CD4-positive, alpha-beta T cell treated with Interleukin-17A for 1 hour (primary cell): Measurements from ENCODE around the gene ST7.
"Not testable (repeated sequence)": the region's sequence is repeated elsewhere in the genome, so short reads cannot be mapped to it uniquely, and the experiment has no call there.

Experiments
- DNase-seq: peaks from one replicate; pipeline ENCODE4 v3.0.0-alpha.2; 2020

Gene ST7

DNA sequence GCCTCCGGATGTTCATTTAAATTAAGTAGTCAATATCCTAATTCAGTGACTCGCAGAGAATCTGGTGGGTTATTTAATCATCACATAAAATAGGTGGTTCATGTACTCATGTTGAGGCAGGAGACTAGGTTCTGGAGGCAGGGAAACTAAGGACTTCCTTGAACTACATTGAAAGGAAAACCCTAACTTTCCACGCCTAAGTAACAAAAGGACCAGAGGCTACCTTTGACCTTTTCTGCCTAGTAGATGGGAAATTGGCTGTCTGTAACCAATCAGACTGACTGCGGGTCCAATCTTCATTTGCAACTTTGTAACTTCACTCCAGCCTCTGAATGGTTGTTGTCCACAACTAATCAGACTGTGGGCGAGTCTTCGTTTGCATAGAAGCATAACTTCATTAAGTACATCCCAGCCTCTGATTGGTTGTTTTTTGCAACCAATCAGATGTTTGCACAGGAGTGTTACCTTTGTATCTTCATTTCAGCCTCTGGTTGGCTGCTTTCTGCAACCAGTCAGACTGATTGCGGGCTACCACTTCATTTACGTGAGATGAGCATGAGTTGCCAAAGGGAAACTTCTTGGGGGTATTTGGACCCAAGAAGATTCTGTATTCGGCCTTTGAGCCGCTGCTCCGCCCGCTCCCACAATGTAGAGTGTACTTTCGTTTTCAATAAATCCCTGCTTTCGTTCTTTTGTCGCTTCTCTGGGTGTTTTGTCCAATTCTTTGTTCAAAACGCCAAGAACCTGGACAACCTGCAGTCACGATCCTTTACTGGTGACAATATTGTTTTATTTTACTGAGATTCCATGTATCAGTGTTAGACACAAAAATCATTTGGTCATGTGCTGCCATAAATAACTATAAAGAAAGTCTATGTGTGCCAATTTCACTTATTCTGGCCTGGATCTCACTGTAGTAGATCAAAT is 1.7 kb upstream of the ST7 start:
- no peak for DNase-seq

DNA sequence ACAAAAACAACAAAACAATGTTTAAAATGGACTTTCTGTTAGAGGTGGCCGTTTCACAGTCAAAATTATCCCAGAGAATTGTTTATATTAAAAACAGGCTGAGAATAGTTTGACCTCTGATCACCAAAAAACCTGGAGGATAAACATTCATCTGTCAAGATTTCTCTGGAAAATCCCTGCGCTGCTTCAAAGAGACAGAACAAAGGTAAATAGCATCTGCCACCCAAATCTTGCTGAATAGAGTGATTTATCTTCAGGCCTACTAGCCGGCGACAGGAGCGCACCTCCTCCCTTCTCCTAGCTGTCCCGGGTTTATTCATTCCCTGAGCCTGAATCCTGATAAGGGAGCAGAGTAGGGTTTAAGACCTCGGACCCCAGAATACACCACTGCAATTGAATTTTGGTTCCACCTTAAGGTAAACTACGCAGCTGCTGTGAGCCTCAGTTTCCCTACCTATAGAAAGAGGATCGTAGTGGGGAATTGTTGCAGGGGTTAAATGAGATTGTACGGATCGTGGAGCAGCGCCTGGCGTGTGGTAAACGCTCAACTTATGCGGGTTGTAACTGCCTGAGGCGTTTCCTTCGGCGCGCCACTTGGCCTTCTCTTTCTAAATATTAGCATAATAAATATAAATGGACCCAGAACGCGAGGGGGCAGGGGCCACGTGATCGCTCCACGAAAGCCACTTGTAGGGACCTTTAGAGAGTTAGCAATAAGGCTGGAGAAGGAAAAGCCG is 498 bp upstream of the ST7 start:
- no peak for DNase-seq

- peak; percentile 31 for DNase-seq
These were observed 871 bp downstream of the ST7 start for GRCh38 chr7:116953906-116954838.

GRCh38 chr7:116955340-116955739 is 2.0 kb downstream of the ST7 start:
- DNase-seq = no peak

DNA sequence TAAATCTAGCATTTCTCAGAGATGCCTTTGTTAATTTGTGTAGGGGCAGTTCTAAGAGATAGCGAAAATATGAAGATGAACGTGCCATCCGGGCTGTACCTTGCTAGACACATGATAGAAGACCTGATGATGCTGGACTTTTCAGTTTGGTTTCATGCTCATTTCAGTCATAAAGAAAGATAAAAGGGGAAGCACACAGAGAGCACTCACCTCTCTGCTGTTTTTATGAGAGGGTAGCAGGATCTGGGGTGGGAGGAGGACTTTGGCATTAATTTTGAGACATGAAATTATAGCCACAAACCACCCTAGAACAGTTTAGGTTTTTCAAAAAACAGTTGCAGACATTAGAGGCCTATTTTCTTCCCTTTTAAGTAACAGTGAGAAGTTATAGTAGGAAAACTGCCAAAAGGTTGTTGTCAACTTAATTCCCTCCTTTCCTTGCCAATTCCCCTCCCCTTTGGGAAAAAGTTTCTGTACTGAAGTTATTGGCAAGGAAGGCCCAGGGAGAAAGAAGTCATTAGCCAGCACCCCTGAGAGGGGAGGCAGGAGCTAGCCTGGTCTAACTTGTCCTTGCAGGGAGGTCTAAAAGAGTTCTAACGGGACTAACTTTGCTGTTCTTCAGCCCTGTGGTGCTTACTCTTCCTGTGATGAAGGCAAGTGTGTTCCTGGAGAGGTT is 2.6 kb downstream of the ST7 start:
- DNase-seq = no peak

DNA sequence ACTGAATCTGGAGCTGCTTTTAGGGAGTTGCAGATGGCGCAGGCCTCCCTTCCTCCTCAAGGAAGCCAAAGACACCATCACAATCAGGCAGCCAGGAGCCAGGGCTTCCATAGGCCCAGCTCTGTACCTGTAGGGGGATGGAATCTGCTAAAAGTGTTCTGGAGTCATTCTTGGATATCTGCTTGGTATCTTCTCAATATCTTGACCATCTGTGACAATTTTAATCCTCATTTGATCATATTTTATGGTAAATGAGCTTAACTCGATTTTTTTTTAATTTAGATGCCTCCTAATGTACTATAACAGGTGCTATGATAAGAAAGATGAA is 3.1 kb downstream of the ST7 start:
- DNase-seq = no peak

- DNase-seq = no peak
These were observed 4.6 kb downstream of the ST7 start for GRCh38 chr7:116957874-116958273.

GRCh38 chr7:116961966-116962673 is 8.8 kb downstream of the ST7 start:
- peak; percentile 42 for DNase-seq

GRCh38 chr7:116963234-116963633 is 9.9 kb downstream of the ST7 start:
- DNase-seq = no peak

DNA sequence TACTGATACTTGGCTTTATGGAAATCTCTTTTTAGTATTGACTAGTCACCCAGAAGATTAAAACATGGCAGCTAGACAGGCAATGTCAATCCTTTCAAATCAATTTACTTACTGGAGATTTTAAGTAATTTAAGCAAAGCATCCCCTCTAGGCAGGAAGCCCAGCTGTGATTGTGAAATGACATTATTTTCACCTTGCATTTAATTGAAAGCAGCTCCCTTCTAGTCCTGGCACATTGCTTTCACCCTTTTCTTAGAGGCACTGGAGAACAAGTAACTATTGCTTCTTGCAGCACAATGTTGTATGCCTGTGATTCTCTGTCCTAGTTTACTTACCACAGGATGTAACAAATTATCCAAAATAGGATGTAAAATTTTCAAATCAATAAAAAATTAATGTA is 13.3 kb downstream of the ST7 start:
- DNase-seq = no peak

DNA sequence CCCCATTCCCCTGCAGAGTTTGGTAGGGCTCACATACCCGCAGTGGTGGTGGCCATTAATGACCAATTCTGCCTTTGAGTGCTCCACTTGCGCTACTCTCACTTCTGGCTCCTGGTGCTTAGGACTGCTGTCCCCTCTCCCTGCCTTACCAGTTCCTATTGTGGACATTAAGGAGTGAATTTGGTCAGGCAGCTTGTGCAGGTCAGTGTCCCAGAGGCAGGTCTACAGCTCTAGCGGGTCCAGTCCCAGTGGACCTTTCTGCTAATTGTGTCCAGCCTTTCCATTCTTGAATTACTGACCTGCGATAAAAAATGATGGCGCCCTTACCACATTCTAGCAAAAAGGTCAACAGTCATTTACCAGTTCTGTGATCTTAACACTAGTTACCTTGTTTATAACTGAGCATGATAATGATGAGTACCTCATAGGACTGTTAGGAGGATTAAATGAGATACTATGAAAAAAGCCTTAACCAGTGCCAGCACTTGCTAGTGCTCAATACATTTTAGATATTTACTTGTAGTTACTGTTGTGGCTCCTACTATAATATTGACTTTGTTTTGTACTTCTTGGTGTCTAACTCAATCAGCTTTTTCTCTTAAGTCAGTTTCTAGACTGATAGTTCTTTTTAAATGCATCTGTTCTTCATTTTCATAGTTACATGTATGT is 14.1 kb downstream of the ST7 start:
- no peak for DNase-seq

GRCh38 chr7:116967983-116968382 is 14.7 kb downstream of the ST7 start:
- no peak for DNase-seq

GRCh38 chr7:116968631-116969030 is 15.3 kb downstream of the ST7 start:
- DNase-seq = no peak

GRCh38 chr7:116969371-116969902 is 16.1 kb downstream of the ST7 start:
- DNase-seq = no peak

DNA sequence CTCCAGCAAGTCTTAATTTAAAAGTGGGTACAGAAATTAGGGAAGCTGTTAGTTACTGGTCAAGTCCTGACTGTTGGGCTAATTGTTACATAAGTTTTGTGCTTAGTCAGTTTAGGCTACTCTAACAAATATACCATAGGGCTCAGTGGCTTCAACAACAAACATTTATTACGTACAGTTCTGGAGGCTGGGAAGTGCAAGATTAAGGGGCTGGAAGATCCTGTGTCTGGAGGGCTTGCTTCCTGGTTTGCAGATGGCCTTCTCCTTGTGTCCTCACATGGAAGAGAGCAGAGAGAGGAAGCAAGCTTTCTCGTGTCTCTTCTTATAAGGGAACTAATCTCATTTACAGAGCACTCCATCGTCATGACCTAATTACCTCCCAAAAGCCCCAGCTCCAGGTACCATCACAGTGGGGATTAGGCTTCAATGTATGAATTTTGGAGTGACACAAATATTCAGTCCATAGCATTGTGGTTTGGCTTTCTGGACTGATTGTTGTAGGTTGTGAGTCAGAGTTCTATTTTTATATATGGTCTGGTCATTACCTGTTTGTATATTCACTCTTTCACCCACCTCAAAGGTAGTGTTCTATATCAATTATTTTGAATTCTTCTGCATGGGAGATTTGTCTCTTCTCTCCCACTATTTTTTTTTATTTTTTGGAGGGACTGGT is 17.1 kb downstream of the ST7 start:
- no peak for DNase-seq

DNA sequence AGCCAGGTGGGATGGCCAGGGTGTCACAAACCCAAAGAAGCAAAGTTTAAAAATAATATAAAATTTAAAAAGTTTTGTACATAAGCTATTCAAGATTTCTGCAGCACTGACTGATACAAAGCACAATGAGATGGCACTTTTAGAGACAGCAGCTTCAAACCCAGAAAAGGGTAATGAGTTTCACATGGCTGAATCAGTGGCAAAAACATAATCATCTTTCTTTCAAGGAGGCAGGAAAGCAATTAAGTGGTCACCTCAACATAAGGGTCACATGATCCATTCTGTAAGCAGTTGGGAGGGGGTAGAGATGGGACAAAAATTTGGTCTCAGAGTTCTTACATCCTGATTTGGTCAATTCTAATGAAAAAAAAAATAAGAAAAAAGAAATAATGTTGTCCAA is 17.9 kb downstream of the ST7 start:
- not testable (repeated sequence) for DNase-seq

DNA sequence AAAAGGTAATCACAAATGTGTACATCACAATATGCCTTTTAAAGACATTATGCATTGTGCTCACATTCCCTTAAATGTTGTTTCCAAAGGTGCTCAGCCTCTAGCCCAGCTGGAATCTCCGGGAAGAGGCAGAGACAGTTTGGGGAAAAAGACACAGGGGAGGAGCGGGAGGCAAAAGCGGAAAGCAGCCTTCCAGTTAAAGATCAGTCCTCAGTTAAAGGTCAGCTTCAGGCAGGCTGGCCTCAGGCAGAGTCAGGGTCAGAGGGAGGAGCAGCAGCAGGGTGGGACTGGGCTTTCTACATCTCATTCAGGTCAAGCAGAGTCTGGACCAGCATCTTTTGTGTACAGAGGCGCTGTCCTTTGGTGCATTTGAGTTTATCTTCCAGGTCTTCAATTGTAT is 18.6 kb downstream of the ST7 start:
- no peak for DNase-seq

GRCh38 chr7:116975024-116975423 is 21.7 kb downstream of the ST7 start:
- not testable (repeated sequence) for DNase-seq

GRCh38 chr7:116977172-116977571 is 23.9 kb downstream of the ST7 start:
- DNase-seq = no peak

DNA sequence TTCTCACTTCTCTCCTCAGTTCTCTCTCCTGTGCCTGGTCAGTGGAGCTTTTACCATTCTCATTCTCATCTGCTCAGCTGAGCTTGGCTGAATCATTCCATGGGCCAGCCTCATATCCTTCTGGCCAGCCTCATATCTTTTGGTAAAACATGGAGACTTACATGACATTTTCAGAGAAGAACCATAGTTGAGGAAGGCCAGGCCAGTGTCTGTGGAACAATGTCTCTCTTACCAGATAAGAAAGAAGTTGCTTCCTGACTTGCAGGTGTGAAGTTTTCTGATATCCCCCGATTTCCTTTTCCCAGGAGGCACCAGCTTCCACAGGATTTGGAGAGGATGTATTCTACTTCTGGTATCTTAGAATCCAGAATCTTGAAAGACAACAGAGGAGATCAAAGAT is 24.7 kb downstream of the ST7 start:
- DNase-seq = no peak

DNA sequence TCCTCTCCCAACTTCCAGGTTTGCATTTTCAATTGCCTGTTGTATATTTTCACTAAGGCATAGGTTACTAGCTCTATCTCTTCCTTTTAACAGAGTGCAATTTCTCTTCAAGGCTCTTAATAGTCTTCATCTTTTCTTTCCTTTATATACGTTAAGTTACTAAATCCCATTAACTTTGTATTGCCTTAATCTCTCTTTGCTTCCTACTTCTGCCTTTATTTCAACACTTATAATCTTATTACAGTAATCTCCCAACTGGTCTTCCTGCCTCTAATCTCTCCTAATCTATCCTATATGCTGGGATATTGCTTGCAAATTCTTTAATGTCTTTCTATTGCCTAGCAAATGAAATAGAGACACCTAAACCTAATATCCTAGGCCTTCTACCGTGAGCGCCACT is 26.1 kb downstream of the ST7 start:
- DNase-seq = no peak
